ENCODE results near the gene PRR19.

Gene PRR19

DNA sequence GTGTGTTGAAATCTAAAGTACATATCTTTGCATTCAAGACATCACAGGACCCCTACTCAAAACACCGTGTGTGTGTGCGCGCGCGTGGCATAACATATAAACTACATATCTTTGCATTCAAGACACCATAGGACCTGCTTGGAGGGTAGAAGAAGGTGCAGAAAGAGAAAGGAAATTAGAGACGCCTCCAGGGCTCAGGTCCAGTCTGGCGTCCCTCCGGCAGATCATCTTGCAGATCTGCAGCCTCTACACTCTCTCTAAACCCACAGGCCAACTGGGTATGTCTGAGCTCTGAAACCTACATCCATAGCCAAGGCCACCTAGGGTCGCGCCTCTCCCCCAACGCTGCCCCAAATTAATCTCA lies 1.2 kb downstream of the PRR19 start:
- DNase-seq = no peak

DNA sequence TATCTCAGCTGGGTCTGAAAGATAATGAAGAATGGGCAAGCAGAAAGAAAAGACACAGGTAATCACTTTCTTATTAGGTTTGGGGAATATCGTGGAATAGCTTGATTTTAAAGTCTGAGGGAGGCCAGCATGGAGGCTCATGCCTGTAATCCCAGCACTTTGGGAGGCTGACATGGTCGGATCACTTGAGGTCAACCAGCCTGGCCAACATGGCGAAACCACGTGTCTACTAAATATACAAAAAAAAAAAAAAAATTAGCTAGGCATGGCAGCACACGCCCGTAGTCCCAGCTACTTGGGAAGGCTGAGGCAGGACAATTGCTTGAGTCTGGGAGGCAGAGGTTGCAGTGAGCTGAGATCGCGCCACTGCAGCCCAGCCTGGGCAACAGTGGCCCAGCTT lies 1.9 kb downstream of the PRR19 start:
- DNase-seq = no peak

DNA sequence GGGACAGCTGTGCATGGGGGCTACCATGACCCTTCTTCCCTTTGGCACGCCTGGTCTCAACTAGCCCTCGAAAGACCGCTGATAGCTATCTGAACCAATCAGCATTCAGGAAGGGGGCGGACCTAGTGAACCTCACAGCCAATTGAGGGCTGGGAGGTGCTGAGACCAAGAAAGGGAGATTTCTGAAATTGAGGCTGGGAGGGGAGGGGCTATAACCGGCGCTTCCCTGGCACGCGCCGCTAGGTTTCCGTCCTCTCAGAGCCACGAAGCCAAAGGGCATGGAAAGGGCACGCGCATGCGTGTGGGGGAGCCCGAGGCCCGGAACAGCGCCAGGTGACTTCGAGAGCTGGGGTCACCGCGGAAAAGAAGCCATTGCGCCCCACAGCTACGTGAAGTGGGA lies 4.7 kb downstream of the PRR19 start:
- no peak for DNase-seq

DNA sequence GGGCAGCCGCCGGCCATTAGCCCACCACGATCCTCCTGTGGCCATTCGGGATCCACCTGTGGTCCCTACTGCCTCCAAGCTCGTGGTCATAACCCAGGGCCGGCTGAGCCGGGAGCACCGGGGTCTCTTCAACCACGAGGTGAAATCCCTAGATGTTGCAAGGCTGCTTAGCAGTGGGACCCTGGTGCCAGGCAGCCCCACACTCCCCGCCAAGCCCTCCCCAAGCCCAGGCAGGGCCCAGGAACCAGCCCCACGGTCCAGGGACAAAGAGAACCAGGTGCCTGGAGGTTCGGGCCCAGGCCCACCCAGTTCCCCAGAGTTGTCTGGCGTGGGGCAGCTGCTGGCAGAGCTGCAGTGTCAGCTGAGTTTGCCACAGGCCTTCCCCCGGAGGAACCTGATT lies 7.8 kb downstream of the PRR19 start:
- no peak for DNase-seq

DNA sequence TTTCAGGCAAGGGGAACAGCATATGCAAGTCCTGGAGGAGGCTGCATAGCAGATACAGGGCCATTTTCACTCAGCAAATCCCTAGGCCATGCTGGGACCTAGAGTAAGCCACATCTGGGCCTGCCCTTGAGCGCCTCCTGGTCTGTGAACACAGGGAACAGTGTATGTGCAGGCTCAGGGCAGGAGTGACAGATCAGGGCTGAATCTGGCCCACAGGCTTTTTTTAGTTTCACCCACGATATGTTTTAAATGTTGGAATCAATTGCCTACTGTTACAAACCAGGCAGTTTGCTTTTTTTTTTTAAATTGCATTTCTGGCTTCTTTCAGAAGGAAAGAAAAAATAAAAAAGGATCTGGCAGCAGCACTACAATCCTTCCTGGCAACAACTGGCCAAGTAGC lies 9.7 kb downstream of the PRR19 start:
- DNase-seq = no peak

DNA sequence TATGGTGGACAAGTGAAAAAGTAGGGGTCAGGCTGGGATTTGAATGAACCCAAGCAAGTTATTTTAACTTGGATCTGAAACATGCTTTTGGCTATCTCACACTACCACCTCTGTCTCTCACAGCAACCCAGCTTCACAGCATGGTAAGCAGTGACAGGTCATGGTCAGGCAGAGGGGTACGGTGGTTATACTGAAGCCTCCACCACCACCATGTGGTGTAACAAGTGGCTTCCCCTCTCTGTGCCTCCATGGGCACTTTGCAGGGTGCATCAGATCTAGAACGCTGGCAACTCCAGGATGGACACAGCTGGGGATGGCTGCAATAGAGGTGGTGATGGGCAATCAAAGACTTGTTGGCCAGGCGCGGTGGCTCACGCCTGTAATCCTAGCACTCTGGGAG lies 10.4 kb downstream of the PRR19 start:
- no peak for DNase-seq

DNA sequence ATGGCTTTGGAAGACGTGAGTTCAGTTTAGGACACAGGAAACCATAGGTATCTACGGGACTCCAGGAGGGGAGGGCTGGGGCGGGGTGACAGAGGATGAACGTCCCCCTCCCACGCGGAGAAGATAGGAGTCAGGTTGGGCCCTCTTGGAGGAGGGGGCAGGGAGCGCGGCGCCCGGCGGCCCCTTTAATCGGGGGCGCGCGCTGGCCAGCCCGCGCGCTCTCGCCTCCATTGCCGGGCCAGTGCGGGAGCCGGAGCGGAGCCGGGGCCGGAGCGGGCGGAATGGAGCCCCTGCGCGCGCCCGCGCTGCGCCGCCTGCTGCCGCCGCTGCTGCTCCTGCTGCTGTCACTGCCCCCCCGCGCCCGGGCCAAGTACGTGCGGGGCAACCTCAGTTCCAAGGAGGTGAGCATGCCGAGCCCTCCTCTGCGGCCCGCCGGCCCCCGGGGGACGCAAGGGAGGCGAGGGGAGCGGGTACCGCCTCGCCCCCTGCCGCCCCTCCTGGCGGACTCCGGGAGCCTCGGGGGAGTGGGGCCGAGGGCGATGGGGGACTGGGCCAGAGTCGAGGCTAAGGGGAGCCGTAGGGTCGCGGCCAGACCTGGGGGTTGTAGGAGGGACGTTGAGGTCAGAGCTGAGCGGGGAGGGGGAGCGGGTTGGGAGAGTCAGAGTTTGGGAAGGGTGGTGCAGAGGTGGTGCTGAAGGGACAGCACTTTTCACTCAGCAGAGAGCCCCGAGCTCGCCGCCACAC lies 11.3 kb downstream of the PRR19 start, which contains the start of gene TMEM145:
Gene TMEM145 (plus strand): TSS at position 214 of the 744 bp plus-strand sequence. CDS start 68 bp downstream, at position 282.
- no peak for DNase-seq

DNA sequence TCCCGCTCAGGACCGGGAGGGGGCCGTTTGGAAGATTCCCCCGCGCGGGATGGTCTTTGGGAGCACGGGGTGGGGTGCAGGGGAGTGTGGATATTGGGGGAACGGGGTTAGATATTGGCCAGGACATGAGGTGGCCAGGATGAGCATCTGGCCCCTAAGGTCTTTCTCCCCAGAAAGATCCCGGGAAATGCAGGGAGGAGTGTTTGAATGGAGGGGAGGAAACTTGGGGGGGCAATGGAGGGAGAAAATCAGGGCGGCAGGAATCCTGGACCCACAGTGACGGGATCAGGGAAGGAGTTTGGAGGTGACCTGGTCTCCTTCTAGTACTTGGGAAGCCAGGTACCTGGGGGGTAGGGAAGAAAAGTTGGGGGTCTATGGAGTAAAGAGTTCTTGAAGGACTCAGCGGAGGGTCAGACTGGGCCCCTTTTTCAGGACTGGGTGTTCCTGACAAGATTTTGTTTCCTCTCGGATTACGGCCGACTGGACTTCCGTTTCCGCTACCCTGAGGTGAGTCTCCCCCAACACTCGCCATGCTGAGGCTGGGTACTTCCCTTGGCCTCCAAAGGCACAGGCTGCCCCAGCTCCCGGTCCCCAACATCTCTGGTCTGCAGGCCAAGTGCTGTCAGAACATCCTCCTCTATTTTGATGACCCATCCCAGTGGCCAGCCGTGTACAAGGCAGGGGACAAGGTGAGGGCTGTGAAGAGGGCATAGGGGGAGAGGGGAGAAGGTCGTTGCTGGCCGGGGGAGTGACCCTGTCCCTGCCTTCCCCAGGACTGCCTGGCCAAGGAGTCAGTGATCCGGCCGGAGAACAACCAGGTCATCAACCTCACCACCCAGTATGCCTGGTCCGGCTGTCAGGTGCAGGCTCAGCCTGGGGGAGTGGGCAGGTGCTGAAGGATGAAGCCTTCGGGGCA lies 12.2 kb downstream of the PRR19 start:
- no peak for DNase-seq

DNA sequence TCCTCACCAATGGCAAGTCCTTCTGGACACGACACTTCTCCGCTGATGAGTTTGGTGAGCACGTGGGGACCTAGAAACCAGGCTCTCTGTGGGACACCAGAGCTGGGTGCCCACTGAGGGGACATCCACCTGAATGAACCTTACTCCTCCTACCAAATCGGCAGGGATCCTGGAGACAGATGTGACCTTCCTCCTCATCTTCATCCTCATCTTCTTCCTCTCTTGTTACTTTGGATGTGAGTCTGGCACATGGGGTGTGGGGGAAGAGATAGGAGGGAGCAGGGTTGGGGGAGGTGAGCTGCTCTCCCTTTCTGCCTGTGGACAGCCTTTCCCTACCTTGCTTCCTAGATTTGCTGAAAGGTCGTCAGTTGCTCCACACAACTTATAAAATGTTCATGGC lies 13.1 kb downstream of the PRR19 start:
- DNase-seq = no peak

DNA sequence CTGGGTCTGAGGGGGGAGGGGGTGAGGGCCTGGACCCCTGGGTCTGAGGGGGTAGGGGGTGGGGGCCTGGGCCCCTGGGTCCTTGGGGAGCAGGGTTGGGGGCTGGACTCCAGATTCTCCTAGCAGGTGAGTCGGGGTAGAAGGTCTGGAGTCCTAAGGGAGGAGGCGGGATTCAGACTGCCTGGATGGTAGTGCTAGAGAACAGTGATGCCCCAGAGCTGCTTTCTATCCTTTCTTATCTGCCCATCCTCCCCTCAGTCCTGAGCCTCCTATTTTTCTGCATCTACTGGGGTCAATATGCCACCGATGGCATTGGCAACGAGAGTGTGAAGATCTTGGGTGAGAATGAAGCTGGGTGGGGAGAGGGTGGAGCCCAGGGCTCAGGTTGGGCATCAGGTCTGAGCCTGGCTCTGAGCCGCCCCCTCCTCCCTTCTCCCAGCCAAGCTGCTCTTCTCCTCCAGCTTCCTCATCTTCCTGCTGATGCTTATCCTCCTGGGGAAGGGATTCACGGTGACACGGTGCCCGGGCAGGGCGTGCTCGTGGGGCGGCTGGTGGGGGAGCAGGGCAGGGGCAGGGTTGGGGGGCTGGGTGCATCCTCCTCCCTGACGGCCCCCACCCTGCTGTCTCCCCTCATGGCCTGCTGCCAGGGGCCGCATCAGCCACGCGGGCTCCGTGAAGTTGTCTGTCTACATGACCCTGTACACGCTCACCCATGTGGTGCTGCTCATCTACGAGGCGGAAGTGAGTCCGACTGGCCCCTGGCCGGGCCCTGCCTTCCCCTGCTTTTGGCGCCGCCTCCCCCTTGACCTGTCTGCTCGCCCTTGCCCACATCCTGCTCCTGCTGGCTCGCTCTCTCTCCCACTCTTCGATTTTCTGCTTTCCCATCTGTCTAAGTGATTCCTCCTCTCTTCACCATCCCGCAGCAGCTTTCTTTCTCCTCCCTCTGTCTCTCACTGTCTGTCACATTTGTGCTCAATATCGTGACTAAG lies 14.6 kb downstream of the PRR19 start:
- no peak for DNase-seq

DNA sequence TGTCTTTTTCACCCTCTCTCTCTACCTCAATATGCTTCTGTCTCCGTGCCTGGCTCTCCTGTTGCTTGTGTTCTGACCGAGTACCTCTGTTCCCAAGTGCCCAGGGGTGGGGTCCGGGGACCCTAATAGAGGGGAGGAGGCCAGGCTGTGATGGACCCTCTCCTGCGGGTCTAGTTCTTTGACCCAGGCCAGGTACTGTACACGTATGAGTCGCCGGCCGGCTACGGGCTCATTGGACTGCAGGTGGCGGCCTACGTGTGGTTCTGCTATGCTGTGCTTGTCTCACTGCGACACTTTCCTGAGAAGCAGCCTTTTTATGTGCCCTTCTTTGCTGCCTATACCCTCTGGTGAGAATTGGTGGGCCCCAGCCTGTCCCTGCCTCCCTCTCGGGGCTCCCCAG lies 15.6 kb downstream of the PRR19 start:
- no peak for DNase-seq

DNA sequence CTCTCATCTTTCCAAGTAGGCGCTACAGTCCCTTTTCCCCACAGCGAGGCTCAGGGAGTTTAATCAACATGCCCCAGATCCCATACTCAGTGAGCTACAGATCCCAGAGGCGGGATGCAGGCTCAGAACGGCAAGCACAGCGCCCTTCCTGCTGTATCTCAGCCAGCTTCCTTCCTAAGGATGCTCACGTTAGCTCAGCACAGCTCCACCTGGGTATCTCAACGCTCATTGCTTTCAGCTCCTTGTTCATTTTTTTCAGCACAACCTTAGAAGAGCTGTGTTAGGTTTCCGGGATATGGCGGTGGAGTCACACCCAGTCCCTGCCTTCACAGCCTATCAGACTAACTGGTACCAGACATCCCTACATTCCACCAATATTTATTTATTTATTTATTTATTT lies 20.4 kb downstream of the PRR19 start:
- DNase-seq = no peak

DNA sequence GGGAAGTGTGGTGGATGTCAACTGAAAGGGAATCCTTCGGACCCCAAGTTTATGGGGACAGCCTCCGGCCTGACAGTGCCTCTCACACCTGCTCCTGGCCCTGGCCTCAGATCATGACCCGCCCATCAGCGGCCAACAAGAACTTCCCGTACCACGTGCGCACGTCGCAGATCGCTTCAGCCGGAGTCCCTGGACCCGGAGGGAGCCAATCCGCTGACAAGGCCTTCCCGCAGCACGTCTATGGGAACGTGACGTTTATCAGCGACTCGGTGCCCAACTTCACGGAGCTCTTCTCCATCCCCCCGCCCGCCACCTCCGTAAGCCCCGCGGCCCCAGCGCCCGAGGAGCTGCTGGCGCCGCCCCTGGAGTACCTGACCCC lies 21.5 kb downstream of the PRR19 start:
- DNase-seq = no peak

DNA sequence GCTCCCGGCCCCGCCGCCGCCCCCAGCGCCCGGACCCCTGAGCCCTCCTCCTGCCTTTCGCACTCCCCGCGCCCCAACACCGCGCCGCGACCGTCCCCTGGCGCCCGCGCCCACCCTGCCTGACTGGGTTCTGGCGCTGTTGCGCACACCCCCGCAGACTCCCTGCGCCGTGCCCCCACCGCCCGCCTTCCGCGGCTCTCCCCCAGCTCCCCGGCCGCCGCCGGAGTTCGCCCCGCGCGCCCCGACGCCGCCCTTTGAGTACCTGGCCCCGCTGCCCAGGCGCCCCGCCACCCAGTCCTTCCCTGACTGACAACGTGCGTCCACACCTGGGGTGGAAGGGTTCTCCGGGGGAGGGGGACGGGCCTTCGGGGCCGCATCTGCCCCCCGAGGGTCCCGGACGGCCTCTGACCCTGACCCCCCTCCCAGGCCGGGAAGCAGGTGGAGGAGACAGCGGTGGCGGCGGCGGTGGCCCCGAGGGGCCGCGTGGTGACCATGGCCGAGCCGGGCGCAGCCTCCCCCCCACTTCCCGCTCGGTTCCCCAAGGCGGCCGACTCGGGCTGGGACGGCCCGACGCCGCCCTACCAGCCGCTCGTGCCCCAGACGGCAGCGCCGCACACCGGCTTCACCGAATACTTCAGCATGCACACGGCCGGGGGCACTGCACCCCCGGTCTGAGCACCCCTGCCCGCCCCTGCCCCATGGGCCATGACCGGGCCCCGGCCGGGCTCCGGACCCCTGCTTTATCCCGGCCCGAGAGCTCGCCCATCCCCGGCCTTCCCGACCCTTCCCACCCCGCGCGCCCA lies 22.1 kb downstream of the PRR19 start:
- peak; percentile 26 for DNase-seq

DNA sequence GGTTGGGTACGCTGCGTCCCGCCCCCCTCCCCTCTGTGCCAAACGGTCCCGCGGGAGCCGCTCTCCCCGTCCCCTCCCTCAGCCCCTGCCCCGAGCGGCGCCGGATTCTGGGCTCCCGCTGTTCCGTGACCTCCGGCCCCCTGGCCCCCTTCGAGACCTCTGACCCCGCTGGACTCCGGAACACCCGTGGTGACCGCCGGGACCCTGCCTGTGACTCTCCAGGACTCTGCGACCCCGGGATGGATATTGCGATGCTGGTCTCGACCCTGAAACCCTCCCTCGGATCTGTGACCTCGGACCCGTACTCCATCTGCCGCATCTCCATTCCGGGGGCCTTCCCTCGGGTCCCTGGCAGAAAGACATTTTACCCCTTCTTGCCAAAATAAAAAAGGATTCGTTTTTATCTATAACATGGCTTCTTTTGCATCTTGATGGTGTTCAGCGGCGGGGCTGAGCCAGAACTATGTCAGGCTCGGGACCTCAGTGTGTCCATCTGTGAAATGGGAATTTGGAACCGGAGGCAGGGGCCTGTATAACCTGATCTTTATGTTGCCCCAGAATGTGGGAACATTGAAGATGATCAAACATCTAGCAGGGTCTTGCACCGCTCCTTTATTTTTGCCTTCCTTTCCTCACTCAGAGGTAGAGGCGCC lies 22.8 kb downstream of the PRR19 start:
- DNase-seq = no peak

DNA sequence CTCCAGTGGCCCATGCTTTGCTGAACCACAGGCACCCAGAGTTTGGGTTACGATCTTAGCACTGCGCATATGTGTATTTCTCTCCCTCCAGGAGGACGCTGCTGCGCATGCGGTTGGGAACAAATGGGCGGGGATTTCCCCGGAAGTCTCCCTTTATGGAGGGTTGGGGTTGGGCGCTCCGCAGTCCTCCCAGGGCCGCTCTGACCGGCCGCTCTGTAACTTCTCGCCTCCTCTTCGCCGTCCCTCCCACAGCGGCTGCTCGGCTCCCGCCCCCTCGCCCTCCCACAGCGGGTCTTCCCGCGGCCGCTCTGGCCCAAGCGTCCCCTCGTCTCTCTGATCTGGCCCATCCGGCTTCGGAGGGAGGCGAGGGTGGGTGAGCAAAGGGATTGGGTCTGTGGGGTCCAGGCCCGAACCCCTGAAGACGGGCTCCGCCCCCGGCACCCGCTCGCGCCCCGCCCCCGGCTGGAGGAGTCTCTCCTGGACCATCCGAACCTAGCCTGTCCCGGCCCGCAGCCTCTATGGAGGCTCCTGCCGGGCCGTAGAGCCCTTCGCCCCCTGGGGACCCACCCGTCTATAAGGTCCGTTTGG lies 23.5 kb downstream of the PRR19 start, which contains the start of gene MEGF8:
Gene MEGF8 (plus strand): TSS at position 328 of the 588 bp plus-strand sequence. CDS start 609 bp downstream, outside the sequence.
- peak; percentile 97 for DNase-seq

DNA sequence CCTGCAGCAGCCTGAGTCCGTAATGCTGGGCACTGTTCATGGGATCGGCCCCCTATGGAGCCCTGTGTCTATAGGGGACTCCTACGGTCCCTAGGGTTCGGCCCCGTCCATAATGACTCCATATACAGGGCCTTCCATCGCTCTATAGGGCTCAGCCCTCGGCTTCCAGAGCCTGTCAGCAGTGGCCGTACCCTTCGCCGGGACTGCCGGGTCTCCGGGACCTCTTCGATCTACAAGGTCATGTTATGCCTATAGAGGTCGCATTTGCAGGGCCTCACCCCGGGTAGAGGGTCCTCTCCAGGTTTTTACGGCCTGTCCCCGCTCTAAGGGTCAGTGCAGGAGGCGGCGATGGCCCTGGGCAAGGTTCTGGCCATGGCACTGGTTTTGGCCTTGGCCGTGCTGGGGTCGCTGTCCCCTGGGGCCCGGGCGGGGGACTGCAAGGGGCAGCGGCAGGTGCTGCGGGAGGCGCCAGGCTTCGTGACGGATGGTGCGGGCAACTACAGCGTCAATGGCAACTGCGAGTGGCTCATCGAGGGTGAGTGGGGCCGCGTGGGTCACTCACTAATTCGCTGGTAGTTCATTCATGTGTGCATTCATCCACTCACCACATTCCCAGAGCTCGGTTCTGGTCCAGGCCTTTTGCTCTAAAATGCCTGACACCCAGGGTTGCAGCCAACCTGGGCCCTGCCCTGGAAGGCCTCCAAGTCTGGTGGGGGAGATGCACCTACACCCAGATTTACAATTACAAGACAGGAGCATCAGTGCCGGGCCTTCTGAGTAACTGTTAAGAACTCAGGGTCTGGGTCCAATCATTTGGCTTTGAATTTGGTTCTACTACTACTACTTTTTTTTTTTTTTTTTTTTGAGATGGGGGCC lies 24.2 kb downstream of the PRR19 start:
- DNase-seq = no peak

DNA sequence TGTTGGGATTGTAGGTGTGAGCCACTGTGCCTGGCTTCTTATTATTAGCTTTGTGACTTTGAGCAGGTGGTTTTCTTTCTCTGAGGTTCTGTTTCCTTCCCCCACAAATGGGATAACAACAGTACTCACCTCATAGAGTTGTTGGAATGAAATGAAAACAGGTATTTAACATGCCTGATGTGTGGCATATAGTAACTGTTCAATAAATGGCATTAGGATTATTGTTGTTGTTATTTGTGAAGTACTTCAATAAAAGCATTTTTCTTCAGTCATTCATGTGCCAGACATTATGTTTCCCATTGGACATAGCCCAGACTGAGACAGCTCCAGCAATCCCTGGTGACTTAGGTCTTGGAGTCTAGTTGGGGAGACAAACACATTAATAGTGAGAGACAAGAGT lies 25.0 kb downstream of the PRR19 start:
- no peak for DNase-seq

DNA sequence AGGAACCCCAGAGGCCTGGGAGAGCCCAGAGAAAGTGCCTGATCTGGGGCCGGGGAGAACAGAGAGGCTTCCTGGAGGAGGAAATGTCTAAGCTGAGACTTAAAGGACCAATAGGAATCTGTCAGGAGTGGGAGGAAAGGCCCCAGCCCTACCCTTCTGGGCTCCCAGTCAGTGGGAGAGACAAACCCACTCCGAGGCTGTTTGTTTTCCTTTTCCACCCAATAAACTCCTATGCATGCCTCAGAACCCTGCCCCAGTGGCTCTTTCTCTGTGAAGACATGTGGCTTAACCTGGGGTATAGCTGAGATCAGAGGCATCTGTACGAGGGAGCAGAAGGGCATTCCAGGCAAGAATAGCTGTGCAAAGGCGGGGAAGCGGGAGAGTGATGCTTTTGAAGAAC lies 25.4 kb downstream of the PRR19 start:
- no peak for DNase-seq

DNA sequence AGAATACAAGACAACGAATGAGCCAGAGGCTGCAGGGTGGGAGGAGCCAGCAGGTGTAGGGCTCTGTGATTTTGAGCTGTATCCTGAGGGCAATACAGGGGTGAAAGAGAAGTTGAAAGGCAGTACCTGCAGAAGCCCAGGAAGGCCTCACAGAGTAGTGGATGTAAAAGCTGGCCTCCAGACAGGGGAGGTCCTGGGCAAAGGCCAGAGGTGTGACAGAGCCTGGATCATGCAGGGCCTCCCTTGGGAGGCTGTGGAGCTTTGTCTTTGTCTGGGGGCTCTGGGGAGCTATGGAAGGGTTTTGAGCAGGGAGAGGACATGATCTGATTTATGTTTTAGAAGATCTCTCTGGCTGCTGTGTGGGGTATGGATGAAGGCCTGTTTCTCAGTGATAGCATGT lies 26.2 kb downstream of the PRR19 start:
- DNase-seq = no peak
